OCI-LY3 (cell line): ENCODE measurements around the gene NSD1.

Experiments used
- H2AFZ ChIP-seq: fragments of 200-600, 300-600 bp; shearing (Covaris generic); 2 replicates; pipeline ENCODE4 v1.6.0; 2014; ENCODE audit warnings: antibody characterized with exemption, low read depth, low read length
- H3K27ac ChIP-seq: fragments of 200-600, 300-600 bp; sonication (generic); 2 replicates; pipeline ENCODE4 v1.5.1; 2014; ENCODE audit warnings: mild to moderate bottlenecking, low read length, moderate library complexity, mixed read lengths
- H3K27me3 ChIP-seq: fragments of 200-600, 300-600 bp; sonication (generic); 2 replicates; pipeline ENCODE4 v1.6.1; 2014; ENCODE audit warnings: low read depth, low read length, mixed read lengths
- H3K36me3 ChIP-seq: fragments of 200-600, 300-600 bp; sonication (generic); replicated peaks from 2 replicates; pipeline ENCODE3; 2014; ENCODE audit warnings: low read depth, low read length, mixed read lengths
- H3K4me1 ChIP-seq: fragments of 300-600, 200-600 bp; sonication (generic); 2 replicates; pipeline ENCODE4 v1.6.1; 2014; ENCODE audit warnings: low read length, mixed read lengths
- H3K4me2 ChIP-seq: fragments of 200-600, 300-600 bp; sonication (generic); 2 replicates; pipeline ENCODE4 v1.6.1; 2014; ENCODE audit warnings: low read length, mixed read lengths
- H3K4me3 ChIP-seq: fragments of 300-600, 200-600 bp; sonication (generic); 2 replicates; pipeline ENCODE4 v1.5.1; 2014; ENCODE audit warnings: antibody characterized with exemption, mild to moderate bottlenecking, low read length, moderate library complexity
- H3K79me2 ChIP-seq: fragments of 300-600, 200-600 bp; shearing (Covaris generic); 2 replicates; pipeline ENCODE4 v1.6.1; 2014; ENCODE audit warnings: mild to moderate bottlenecking, low read length, mixed read lengths
- H3K9ac ChIP-seq: fragments of 300-600, 200-600 bp; shearing (Covaris generic); 2 replicates; pipeline ENCODE4 v1.6.0; 2014; ENCODE audit warnings: mild to moderate bottlenecking, low read length, moderate library complexity
- H3K9me3 ChIP-seq: fragments of 200-600, 300-600 bp; shearing (Covaris generic); 2 replicates; pipeline ENCODE4 v1.6.1; 2014; ENCODE audit warnings: low read length, mixed read lengths; ENCODE audit not compliant: insufficient read depth
- H4K20me1 ChIP-seq: fragments of 200-600, 300-600 bp; sonication (generic); 2 replicates; pipeline ENCODE4 v1.6.1; 2016; ENCODE audit warnings: low read length, mixed read lengths; ENCODE audit not compliant: insufficient read depth
- CTCF ChIP-seq: fragments of 200-600, 300-600 bp; sonication (generic); IDR thresholded peaks from 2 replicates; pipeline ENCODE4 v1.5.1; 2014; ENCODE audit warnings: antibody characterized with exemption, low read length, low read depth
- EZH2phosphoT487 ChIP-seq: fragments of 200-600 bp; shearing (Covaris generic); IDR thresholded peaks from 2 replicates; pipeline ENCODE4 v1.6.1; 2018; ENCODE audit warnings: antibody characterized with exemption, mixed run types, low read depth

NSD1 gene

GRCh38 chr5:177188775-177189174 lies 55.2 kb downstream of the NSD1 start:
- Histone ChIP-seq H3K27ac (no peak overlapping the region), H3K4me3 (no peak overlapping the region), H3K36me3 (peaks cover 11% of the 10 kb centered on the region), H3K4me2 (no peak overlapping the region), H4K20me1 (peaks cover 31% of the 10 kb centered on the region), H3K4me1 (no peaks in the 10 kb centered on the region), H3K9me3 (no peaks in the 10 kb centered on the region), H2AFZ (no peak overlapping the region), H3K9ac (no peak overlapping the region), H3K79me2 (peaks cover 64% of the 10 kb centered on the region), H3K27me3 (no peaks in the 10 kb centered on the region)
- TF ChIP-seq CTCF (no peak), EZH2phosphoT487 (no peak)

- Histone ChIP-seq H3K9me3 (no peaks in the 10 kb centered on the region), H3K4me1 (no peaks in the 10 kb centered on the region), H4K20me1 (peaks cover 24% of the 10 kb centered on the region), H3K36me3 (peaks cover 14% of the 10 kb centered on the region), H3K4me3 (no peak overlapping the region), H2AFZ (no peak overlapping the region), H3K4me2 (no peak overlapping the region), H3K27me3 (no peaks in the 10 kb centered on the region), H3K79me2 (peaks cover 58% of the 10 kb centered on the region), H3K27ac (no peak overlapping the region), H3K9ac (no peak overlapping the region)
- no peak for TF ChIP-seq CTCF
- no peak for TF ChIP-seq EZH2phosphoT487
Measured at GRCh38 chr5:177189416-177189815, 55.8 kb downstream of the NSD1 start.

GRCh38 chr5:177189965-177190364 lies 56.4 kb downstream of the NSD1 start:
- Histone ChIP-seq H3K36me3 (peaks cover 14% of the 10 kb centered on the region), H3K79me2 (peaks cover 52% of the 10 kb centered on the region)
- no peak for TF ChIP-seq EZH2phosphoT487
- TF ChIP-seq CTCF = no peak

DNA sequence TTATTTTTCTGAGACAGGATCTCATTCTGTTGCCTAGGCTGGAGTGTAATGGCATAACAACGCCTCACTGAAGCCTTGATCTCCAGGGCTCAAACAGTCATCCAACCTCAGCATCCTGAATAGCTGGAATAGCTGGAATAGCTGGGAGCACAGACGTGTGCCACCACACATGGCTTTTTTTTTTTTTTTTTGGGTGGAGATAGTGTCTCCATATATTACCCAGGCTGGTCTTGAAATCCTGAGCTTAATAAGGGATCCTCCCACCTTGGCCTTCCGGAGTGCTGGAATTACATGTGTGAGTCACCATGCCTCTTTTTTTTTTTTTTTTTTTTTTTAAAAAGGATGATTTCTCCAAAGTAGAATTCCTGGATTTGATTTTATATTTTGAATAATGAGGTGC lies 60.7 kb downstream of the NSD1 start:
- H3K9ac ChIP-seq = no peak overlapping the region
- H3K4me1 ChIP-seq = peaks cover 11% of the 10 kb centered on the region
- TF ChIP-seq EZH2phosphoT487 (no peak), CTCF (no peak)
- no peak overlapping the region for H3K27ac ChIP-seq
- H3K79me2 ChIP-seq = peaks cover 19% of the 10 kb centered on the region
- no peaks in the 10 kb centered on the region for H3K27me3 ChIP-seq
- H4K20me1 ChIP-seq = peaks cover 11% of the 10 kb centered on the region; the same call in 1 of the 2 replicates
- H3K4me3 ChIP-seq = no peak overlapping the region
- no peaks in the 10 kb centered on the region for H3K9me3 ChIP-seq
- no peak overlapping the region for H2AFZ ChIP-seq
- no peak overlapping the region for H3K4me2 ChIP-seq
- H3K36me3 ChIP-seq = peaks cover 24% of the 10 kb centered on the region

More at GRCh38 chr5:177189965-177190364, 56.4 kb downstream of the NSD1 start:
- no peak overlapping the region for H2AFZ ChIP-seq
- H3K9ac ChIP-seq = no peak overlapping the region
- no peaks in the 10 kb centered on the region for H3K9me3 ChIP-seq
- H3K27me3 ChIP-seq = no peaks in the 10 kb centered on the region
- H4K20me1 ChIP-seq = peaks cover 21% of the 10 kb centered on the region
- no peak overlapping the region for H3K27ac ChIP-seq
- no peaks in the 10 kb centered on the region for H3K4me1 ChIP-seq
- no peak overlapping the region for H3K4me2 ChIP-seq
- no peak overlapping the region for H3K4me3 ChIP-seq
